ENCODE results near the gene GASK1A.

GASK1A gene

GRCh38 chr3:43079536-43080332 is 100.6 kb downstream of the GASK1A start:
- H3K9ac ChIP-seq, result no peak overlapping the region
- H3K4me3 ChIP-seq (ENCODE audit: low read depth, low read length), result no peak overlapping the region
- H3K27ac ChIP-seq, result no peak overlapping the region
- no peak for TF ChIP-seq CTCF (IDR thresholded peaks at IDR 0.05)
- no peak overlapping the region for H3K4me2 ChIP-seq (ENCODE audit: low read length)
- no peaks in the 10 kb centered on the region for H3K79me2 ChIP-seq
- no peak overlapping the region for H2AFZ ChIP-seq
- H3K27me3 ChIP-seq (ENCODE audit: control insufficient read depth, insufficient read depth, low read length), result no peaks in the 10 kb centered on the region
- H3K4me1 ChIP-seq, result no peaks in the 10 kb centered on the region
- H3K36me3 ChIP-seq (ENCODE audit: control insufficient read depth, insufficient read depth, low read length), result no peaks in the 10 kb centered on the region
- no peaks in the 10 kb centered on the region for H3K9me3 ChIP-seq (ENCODE audit: control insufficient read depth, low read length)

- Histone ChIP-seq H3K4me2 (ENCODE audit: low read length) (no peak overlapping the region), H3K27ac (no peak overlapping the region), H3K4me1 (no peaks in the 10 kb centered on the region), H3K9me3 (ENCODE audit: control insufficient read depth, low read length) (no peaks in the 10 kb centered on the region), H2AFZ (no peak overlapping the region), H3K79me2 (no peaks in the 10 kb centered on the region), H3K9ac (no peak overlapping the region), H3K36me3 (ENCODE audit: control insufficient read depth, insufficient read depth, low read length) (no peaks in the 10 kb centered on the region), H3K4me3 (ENCODE audit: low read depth, low read length) (no peak overlapping the region), H3K27me3 (ENCODE audit: control insufficient read depth, insufficient read depth, low read length) (no peaks in the 10 kb centered on the region)
- no peak for TF ChIP-seq CTCF (IDR thresholded peaks at IDR 0.05)
Measured at GRCh38 chr3:43080726-43081568, 101.8 kb downstream of the GASK1A start.

- Histone ChIP-seq H3K27me3 (ENCODE audit: control insufficient read depth, insufficient read depth, low read length) (no peaks in the 10 kb centered on the region), H3K27ac (no peak overlapping the region), H3K36me3 (ENCODE audit: control insufficient read depth, insufficient read depth, low read length) (no peaks in the 10 kb centered on the region), H3K79me2 (peaks cover 5% of the 10 kb centered on the region), H3K9me3 (ENCODE audit: control insufficient read depth, low read length) (no peaks in the 10 kb centered on the region), H3K4me3 (ENCODE audit: low read depth, low read length) (no peak overlapping the region), H2AFZ (no peak overlapping the region), H3K4me1 (peaks cover 5% of the 10 kb centered on the region), H3K9ac (no peak overlapping the region), H3K4me2 (ENCODE audit: low read length) (no peak overlapping the region)
- no peak for TF ChIP-seq CTCF (IDR thresholded peaks at IDR 0.05)
Measured at GRCh38 chr3:43081796-43082195, 102.7 kb downstream of the GASK1A start.

GRCh38 chr3:43082457-43082856 is 103.3 kb downstream of the GASK1A start:
- H3K4me2 ChIP-seq (ENCODE audit: low read length), result no peak overlapping the region
- no peaks in the 10 kb centered on the region for H3K36me3 ChIP-seq (ENCODE audit: control insufficient read depth, insufficient read depth, low read length)
- TF ChIP-seq CTCF (IDR thresholded peaks at IDR 0.05), result no peak
- H3K79me2 ChIP-seq, result peaks cover 6% of the 10 kb centered on the region
- H3K27me3 ChIP-seq (ENCODE audit: control insufficient read depth, insufficient read depth, low read length), result no peaks in the 10 kb centered on the region
- H2AFZ ChIP-seq, result no peak overlapping the region
- H3K4me1 ChIP-seq, result peaks cover 10% of the 10 kb centered on the region
- no peak overlapping the region for H3K9ac ChIP-seq
- H3K9me3 ChIP-seq (ENCODE audit: control insufficient read depth, low read length), result no peaks in the 10 kb centered on the region
- H3K4me3 ChIP-seq (ENCODE audit: low read depth, low read length), result no peak overlapping the region
- H3K27ac ChIP-seq, result no peak overlapping the region

Data from parathyroid adenoma (tissue), 2 donors.